GM18517 (cell line): Measurements from ENCODE around the gene ATF4.

Experiments
- ATAC-seq: cut with Tn5 transposase; IDR thresholded peaks from one replicate; pipeline ENCODE4 v1.9.1; 2021; ENCODE audit warnings: mild to moderate bottlenecking, moderate library complexity; ENCODE audit not compliant: unreplicated experiment

The ATF4 gene, protein sequence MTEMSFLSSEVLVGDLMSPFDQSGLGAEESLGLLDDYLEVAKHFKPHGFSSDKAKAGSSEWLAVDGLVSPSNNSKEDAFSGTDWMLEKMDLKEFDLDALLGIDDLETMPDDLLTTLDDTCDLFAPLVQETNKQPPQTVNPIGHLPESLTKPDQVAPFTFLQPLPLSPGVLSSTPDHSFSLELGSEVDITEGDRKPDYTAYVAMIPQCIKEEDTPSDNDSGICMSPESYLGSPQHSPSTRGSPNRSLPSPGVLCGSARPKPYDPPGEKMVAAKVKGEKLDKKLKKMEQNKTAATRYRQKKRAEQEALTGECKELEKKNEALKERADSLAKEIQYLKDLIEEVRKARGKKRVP

DNA sequence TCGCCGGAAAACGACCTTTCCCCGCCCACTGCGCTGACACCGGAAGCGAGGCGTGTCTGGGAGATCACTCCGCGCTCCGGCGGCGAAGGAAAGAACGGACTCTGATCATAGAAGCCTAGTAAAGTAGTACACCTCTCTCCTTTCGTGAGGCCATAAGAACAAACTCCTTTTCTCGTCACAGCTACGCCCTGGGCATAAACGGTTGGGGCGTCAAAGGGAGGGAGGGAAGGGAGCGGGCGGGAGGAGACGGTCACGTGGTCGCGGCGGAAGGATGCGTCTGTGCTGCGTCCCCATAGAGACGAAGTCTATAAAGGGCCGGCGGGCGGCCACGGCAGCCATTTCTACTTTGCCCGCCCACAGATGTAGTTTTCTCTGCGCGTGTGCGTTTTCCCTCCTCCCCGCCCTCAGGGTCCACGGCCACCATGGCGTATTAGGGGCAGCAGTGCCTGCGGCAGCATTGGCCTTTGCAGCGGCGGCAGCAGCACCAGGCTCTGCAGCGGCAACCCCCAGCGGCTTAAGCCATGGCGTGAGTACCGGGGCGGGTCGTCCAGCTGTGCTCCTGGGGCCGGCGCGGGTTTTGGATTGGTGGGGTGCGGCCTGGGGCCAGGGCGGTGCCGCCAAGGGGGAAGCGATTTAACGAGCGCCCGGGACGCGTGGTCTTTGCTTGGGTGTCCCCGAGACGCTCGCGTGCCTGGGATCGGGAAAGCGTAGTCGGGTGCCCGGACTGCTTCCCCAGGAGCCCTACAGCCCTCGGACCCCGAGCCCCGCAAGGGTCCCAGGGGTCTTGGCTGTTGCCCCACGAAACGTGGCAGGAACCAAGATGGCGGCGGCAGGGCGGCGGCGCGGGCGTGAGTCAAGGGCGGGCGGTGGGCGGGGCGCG lies at the start of gene ATF4:
TSS of gene ATF4 (plus strand) at position 337 of the 880 bp plus-strand sequence. CDS start 884 bp downstream, outside the sequence.
- peak; percentile 33 for ATAC-seq

- ATAC-seq, result no peak
Observed at GRCh38 chr22:39471381-39472141, 48.8 kb upstream of the ATF4 start.

DNA sequence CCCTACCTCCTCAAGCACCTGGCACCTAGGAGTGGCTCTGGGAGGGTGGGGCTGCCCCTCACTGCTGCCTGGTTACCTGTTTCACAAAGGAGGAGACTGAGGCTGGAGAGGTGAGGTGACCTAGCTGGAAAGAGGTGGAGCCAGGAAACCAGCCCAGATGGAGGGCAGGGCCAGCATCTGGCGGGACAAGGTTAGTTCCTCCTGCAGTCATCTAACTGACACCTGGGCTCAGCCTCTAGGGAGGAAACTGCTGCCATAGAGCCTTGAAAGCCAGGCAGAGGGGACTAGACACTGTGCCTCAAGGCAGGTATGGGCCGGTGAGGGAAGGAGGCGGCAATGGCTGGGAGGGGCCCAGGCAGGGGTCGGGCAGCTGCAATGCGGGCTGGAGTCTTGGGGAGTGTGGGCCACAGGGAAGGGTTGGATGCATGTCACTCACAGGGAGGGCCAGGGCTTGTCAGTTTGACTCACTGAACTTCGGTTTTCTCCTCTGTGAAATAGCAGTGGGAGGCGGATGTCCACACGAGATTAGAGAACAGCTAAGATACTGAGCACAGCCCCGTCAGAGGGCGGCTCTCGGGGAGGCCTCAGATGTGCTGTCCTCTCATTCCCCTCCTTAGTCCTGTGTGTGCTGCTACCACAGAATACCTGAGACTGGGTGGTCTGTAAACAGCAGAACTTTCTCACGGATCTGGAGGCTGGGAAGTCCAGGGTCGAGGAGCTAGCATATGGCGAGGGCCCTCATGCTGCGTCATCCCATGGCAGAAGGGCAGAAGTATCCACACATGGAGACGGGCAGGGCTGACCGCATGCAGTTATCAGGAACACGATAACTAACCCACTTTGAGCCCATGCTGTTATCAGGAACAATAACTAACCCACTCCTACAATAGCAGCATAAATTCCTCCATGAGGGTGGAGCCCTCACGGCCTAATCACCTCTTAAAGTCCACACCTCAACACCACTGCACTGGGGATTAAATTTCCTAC lies 47.5 kb upstream of the ATF4 start:
- no peak for ATAC-seq

DNA sequence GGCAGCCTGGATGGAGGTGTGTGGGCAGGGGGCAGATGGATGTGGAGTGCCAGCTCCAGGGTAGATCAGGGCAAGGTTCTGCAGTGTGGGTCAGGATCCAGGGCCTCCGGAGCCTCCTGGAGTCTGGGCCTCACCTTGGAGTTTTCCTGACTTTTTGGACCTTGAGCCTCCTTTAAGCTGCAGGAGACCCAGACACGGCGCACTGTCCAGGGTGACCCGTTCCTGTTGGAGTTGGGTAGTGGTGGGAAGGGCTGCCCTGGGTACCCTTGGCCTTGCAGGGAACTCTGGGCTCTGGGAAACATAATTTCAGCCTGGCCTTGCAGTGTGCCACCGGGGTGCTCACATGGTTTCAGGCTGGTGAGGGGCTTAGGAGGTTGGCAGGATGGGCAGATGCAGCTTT lies 46.5 kb upstream of the ATF4 start:
- ATAC-seq, result no peak

DNA sequence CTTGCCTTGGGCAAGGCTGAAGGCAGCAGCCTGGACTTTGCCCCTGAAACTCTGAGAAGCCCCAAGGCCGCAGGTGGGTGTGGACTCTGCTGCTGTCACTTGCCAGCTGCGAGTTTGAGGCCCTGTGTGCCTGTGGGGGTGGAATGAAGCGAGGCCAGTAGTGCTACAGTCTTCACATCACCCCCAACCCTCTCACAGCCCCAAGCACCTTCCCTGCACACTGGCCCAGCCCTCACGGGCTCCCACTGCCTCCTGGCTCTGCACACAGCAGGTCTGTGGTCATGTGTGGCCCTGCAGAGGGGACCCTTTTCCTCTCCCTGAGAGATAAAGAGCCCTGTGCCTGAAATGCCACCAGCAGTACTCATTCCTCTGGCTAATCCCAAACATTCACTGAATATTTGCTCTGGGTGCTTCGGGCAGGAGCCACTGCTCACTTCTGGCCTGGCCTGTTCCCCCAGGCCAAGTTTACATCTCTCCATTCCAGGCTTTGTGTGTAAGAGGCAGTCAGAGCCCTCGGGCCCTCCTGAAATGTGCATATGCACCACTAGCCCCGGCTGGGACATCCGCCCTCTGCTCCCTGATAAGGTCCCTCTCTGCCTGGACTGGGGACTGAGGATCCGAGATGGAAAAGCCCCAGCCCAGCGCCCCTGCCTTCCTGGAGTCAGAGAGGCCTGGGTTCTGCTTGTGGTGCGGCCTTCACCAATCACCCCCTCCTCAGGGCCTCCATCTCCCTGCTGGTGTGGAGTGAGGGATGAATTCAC lies 45.8 kb upstream of the ATF4 start:
- no peak for ATAC-seq

DNA sequence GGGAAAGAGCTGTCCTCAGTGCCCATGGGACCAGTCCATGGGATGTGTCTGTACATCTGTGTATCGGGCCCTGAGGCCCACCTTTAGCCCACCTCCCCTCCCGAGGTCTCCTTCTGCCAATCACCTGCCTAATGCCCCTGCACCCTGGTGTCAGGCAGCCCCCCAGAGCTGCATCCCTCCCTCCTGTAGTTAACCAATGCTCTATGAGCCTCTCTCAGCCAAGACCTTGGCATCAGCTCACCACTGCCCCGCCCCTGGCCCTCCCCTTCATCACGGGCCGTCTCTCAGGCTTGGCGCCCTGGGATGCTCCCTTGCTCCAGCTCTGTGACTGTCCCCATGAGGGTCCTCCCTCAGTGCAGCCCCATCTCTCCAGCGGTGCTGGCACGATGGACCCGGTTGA lies 45.0 kb upstream of the ATF4 start:
- ATAC-seq, result no peak

- no peak for ATAC-seq
Observed at GRCh38 chr22:39475902-39476301, 44.5 kb upstream of the ATF4 start.

- ATAC-seq, result no peak
Observed at GRCh38 chr22:39476664-39477063, 43.7 kb upstream of the ATF4 start.

DNA sequence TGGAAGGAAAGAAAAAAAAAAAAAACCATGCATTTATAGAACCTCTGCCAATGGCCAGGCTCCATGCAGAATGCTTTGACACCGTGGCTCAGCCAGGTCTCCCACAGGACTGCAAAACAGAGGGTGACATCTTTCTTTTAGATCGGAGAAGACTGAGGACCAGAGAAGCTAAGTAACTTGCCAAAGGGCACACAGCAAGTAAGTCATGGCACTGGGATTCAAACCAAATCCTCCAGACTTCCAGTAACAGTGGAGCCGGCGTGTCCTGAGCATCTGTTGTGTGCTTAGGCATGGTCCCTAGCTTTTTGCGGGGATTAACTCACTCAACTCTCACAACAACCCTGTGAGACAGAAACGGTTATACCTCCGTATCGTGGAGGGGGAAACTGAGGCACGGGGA lies 42.8 kb upstream of the ATF4 start:
- ATAC-seq, result no peak

DNA sequence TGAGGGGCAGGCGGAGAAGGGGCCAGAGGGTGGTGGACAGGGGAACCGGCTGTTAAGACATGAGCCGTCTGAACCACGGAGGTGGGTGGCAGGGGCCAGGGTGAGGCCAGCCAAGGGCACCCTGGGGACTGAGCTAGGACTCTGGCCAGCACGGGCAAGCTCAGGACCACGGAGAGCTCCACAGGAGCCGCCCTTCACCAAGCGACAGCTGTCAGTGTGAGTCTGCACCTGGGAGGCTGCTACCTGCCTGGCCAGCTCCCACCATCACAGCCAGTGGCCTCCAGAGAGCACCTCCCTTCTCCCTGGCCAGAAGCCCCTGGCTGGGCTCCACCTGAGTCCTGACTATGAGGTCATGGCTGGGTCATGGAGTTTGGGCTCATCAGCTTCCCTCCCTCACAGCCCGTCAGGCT lies 41.9 kb upstream of the ATF4 start:
- no peak for ATAC-seq

DNA sequence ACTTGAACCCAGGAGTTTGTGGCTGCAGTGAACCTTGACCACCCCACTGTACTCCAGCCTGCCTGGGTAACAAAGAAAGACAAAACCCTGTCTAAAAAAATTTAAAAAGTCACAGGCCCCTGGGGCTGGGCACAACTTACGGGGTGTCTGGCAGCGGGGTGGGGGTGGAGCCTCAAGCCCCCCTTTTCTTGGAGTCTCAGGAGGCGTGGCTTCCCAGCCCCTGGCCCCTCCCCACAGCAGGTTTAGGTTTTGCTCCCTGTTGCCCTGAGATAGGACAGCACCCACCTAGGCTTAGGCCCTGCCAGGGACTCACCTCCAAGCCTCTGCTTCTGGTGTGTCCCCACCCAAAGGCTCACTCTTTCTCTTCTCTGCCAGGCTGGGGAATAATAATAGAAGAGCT lies 41.1 kb upstream of the ATF4 start:
- ATAC-seq, result no peak

DNA sequence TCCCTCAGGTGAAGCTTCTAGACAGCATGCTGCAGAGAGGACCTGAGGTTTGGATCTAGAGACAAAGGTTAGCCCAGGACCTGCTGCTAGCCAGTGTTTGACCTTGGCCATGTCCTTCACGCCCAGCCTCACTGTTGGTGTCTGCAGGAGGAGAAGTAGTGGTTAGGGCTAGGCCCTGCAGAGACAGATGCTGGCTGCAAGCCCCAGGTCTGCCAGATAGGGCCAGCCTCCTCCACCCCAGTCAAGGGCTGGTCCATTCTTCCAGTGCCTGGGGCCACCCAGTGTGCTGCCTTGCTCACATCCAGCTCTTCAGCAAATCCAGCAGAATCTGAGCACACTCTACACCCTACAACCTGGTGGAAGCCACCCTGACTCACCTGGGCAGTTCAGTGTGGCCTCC lies 39.8 kb upstream of the ATF4 start:
- no peak for ATAC-seq

GRCh38 chr22:39481054-39481453 lies 39.3 kb upstream of the ATF4 start:
- ATAC-seq, result no peak

GRCh38 chr22:39481595-39481994 lies 38.8 kb upstream of the ATF4 start:
- no peak for ATAC-seq

GRCh38 chr22:39482768-39483167 lies 37.6 kb upstream of the ATF4 start:
- ATAC-seq, result no peak

DNA sequence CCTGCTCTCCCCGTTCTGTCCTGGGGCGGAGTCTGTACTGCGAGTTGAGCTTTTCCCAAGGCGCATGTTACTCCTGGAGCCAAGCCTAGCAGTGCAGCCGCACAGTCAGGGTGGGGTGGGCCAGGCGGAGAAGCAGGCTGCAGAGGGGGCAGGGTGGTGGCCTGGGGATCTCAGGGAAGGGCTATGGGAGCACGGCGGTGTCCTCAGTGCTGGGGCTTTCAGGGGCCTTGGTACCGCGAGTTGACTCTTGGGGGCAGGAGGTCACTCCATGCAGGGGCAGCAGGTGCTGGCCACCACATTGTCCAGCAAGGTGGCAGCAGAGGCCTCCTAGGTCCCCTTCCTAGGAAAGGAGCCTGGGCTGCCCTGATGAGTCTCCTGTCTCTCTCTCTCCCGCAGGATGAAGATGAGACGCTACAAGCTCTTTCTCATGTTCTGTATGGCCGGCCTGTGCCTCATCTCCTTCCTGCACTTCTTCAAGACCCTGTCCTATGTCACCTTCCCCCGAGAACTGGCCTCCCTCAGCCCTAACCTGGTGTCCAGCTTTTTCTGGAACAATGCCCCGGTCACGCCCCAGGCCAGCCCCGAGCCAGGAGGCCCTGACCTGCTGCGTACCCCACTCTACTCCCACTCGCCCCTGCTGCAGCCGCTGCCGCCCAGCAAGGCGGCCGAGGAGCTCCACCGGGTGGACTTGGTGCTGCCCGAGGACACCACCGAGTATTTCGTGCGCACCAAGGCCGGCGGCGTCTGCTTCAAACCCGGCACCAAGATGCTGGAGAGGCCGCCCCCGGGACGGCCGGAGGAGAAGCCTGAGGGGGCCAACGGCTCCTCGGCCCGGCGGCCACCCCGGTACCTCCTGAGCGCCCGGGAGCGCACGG lies 33.2 kb upstream of the ATF4 start:
- no peak for ATAC-seq

- ATAC-seq, result no peak
Observed at GRCh38 chr22:39487826-39488520, 32.4 kb upstream of the ATF4 start.

DNA sequence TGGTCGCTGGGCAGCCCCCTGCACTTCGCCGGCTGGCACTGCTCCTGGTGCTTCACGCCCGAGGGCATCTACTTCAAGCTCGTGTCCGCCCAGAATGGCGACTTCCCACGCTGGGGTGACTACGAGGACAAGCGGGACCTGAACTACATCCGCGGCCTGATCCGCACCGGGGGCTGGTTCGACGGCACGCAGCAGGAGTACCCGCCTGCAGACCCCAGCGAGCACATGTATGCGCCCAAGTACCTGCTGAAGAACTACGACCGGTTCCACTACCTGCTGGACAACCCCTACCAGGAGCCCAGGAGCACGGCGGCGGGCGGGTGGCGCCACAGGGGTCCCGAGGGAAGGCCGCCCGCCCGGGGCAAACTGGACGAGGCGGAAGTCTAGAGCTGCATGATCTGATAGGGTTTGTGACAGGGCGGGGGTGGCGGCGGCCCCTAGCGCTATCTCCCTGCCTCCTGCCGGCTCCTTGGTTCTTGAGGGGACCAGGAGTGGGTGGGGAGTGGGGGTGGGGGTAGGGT lies 31.7 kb upstream of the ATF4 start:
- no peak for ATAC-seq
